H9 (cell line): ENCODE data around the gene MAPRE3. TPM values are rescaled to one million over a fixed set of nuclear protein-coding genes. Genes with fewer than 3 reads are reported as not detected.

Experiments
- DNase-seq: peaks from one replicate; pipeline ENCODE4 v3.0.0-alpha.2; 2017
- H2AFZ ChIP-seq: one replicate; pipeline ENCODE4 v1.6.1; 2013; ENCODE audit warnings: mild to moderate bottlenecking, low read length, control low read depth, moderate library complexity
- H2AK5ac ChIP-seq: 2 replicates; pipeline ENCODE4 v1.6.1; 2013; ENCODE audit warnings: low read length, control low read depth, mixed read lengths; ENCODE audit not compliant: insufficient read length
- H2BK120ac ChIP-seq: one replicate; pipeline ENCODE4 v1.6.1; 2013; ENCODE audit warnings: low read depth, mild to moderate bottlenecking, low read length, control low read depth, inconsistent platforms; ENCODE audit not compliant: poor library complexity, severe bottlenecking
- H2BK12ac ChIP-seq: 2 replicates; pipeline ENCODE4 v1.6.1; 2013; ENCODE audit warnings: low read length, control low read depth, mixed read lengths, low read depth; ENCODE audit not compliant: insufficient read length
- H2BK15ac ChIP-seq: 2 replicates; pipeline ENCODE4 v1.6.1; 2013; ENCODE audit warnings: low read depth, low read length, control low read depth
- H2BK20ac ChIP-seq: one replicate; pipeline ENCODE4 v1.6.1; 2013; ENCODE audit warnings: low read depth, mild to moderate bottlenecking, low read length, control low read depth, inconsistent platforms; ENCODE audit not compliant: poor library complexity, severe bottlenecking
- H2BK5ac ChIP-seq: 2 replicates; pipeline ENCODE4 v1.6.1; 2013; ENCODE audit warnings: low read length, control low read depth, mixed read lengths; ENCODE audit not compliant: insufficient read length
- H3K14ac ChIP-seq: 2 replicates; pipeline ENCODE4 v1.6.1; 2013; ENCODE audit warnings: low read length, control low read depth; ENCODE audit not compliant: insufficient read depth
- H3K18ac ChIP-seq: 2 replicates; pipeline ENCODE4 v1.6.1; 2013; ENCODE audit warnings: low read depth, mild to moderate bottlenecking, mixed read lengths, low read length, control low read depth; ENCODE audit not compliant: insufficient read length
- H3K23ac ChIP-seq: 2 replicates; pipeline ENCODE4 v1.6.1; 2013; ENCODE audit warnings: low read length, control low read depth, mixed read lengths, low read depth; ENCODE audit not compliant: insufficient read length
- H3K23me2 ChIP-seq: 2 replicates; pipeline ENCODE4 v1.6.1; 2013; ENCODE audit warnings: low read depth, mild to moderate bottlenecking, mixed read lengths, low read length, control low read depth; ENCODE audit not compliant: insufficient read length, poor library complexity, severe bottlenecking
- H3K27ac ChIP-seq: 2 replicates; pipeline ENCODE4 v1.5.1; 2013; ENCODE audit warnings: low read length, control low read depth, mixed read lengths, low read depth; ENCODE audit not compliant: insufficient read length
- H3K27me3 ChIP-seq: 2 replicates; pipeline ENCODE4 v1.6.1; 2013; ENCODE audit warnings: low read length, control low read depth, inconsistent platforms; ENCODE audit not compliant: insufficient read depth
- H3K4ac ChIP-seq: 2 replicates; pipeline ENCODE4 v1.6.1; 2013; ENCODE audit warnings: low read depth, mild to moderate bottlenecking, control low read depth, inconsistent platforms, low read length, moderate library complexity
- H3K4me1 ChIP-seq: 2 replicates; pipeline ENCODE4 v1.6.1; 2013; ENCODE audit warnings: low read length, control low read depth, inconsistent platforms; ENCODE audit not compliant: insufficient read depth
- H3K4me2 ChIP-seq: 2 replicates; pipeline ENCODE4 v1.6.1; 2013; ENCODE audit warnings: low read length, control low read depth, mixed read lengths; ENCODE audit not compliant: insufficient read length, insufficient read depth
- H3K56ac ChIP-seq: 2 replicates; pipeline ENCODE4 v1.6.1; 2013; ENCODE audit warnings: low read depth, mild to moderate bottlenecking, mixed read lengths, low read length, control low read depth; ENCODE audit not compliant: insufficient read length
- H3K79me1 ChIP-seq: 2 replicates; pipeline ENCODE4 v1.6.1; 2013; ENCODE audit warnings: low read depth, mild to moderate bottlenecking, moderate library complexity, low read length, control low read depth, inconsistent platforms; ENCODE audit not compliant: insufficient read depth, poor library complexity, severe bottlenecking
- H3K79me2 ChIP-seq: 2 replicates; pipeline ENCODE4 v1.6.1; 2013; ENCODE audit warnings: low read length, control low read depth, inconsistent platforms; ENCODE audit not compliant: insufficient read depth
- H3K9ac ChIP-seq: 2 replicates; pipeline ENCODE4 v1.6.1; 2013; ENCODE audit warnings: low read length, control low read depth, mixed read lengths; ENCODE audit not compliant: insufficient read length; ENCODE audit errors: extremely low read depth
- H3K9me3 ChIP-seq: one replicate; pipeline ENCODE4 v1.6.1; 2013; ENCODE audit warnings: low read depth, low read length, inconsistent platforms; ENCODE audit not compliant: control insufficient read depth
- H3T11ph ChIP-seq: one replicate; pipeline ENCODE4 v1.6.1; 2013; ENCODE audit warnings: mild to moderate bottlenecking, low read length, control low read depth, inconsistent platforms
- H4K20me1 ChIP-seq: one replicate; pipeline ENCODE4 v1.6.1; 2013; ENCODE audit not compliant: control insufficient read depth, insufficient read length, insufficient read depth
- H4K5ac ChIP-seq: 2 replicates; pipeline ENCODE4 v1.6.1; 2013; ENCODE audit warnings: low read depth, mild to moderate bottlenecking, mixed read lengths, low read length, control low read depth; ENCODE audit not compliant: insufficient read length
- H4K8ac ChIP-seq: replicated peaks from 2 replicates; pipeline ENCODE4 v1.6.1; 2013; ENCODE audit warnings: low read length, control low read depth, mixed read lengths, low read depth; ENCODE audit not compliant: insufficient read length
- H4K91ac ChIP-seq: 2 replicates; pipeline ENCODE4 v1.6.1; 2013; ENCODE audit warnings: low read depth, mild to moderate bottlenecking, moderate library complexity, mixed read lengths, low read length, control low read depth; ENCODE audit not compliant: insufficient read length
- H3K27ac Mint-ChIP-seq, 3 experiments: 2 replicates in 2 of 3; 3 replicates in 1 of 3; pipeline ENCODE4 v1.8.0; 2020 to 2021; ENCODE audit warnings: mixed read lengths in 3 of 3, mild to moderate bottlenecking in 1 of 3, moderate library complexity in 1 of 3
- H3K27me3 Mint-ChIP-seq: 2 replicates; pipeline ENCODE4 v1.8.0; 2021; ENCODE audit warnings: low read depth, mild to moderate bottlenecking, moderate library complexity, mixed read lengths
- H3K36me3 Mint-ChIP-seq, 3 experiments: 2 replicates in 2 of 3; 3 replicates in 1 of 3; pipeline ENCODE4 v1.8.0; 2020 to 2021; ENCODE audit warnings: low read depth in 3 of 3, mixed read lengths in 3 of 3; ENCODE audit not compliant: insufficient read depth in 1 of 3
- H3K4me1 Mint-ChIP-seq, 2 experiments: 2 replicates each; pipeline ENCODE4 v1.8.0; 2020; ENCODE audit warnings: mixed read lengths in 2 of 2
- H3K4me3 Mint-ChIP-seq, 2 experiments: 2 replicates in 1 of 2; 3 replicates in 1 of 2; pipeline ENCODE4 v1.8.0; 2020 to 2021; ENCODE audit warnings: mild to moderate bottlenecking in 2 of 2, mixed read lengths in 2 of 2, moderate library complexity in 1 of 2
- H3K9me3 Mint-ChIP-seq, 2 experiments: 2 replicates in 1 of 2; 3 replicates in 1 of 2; pipeline ENCODE4 v1.8.0; 2020; ENCODE audit warnings: mild to moderate bottlenecking in 2 of 2, mixed read lengths in 2 of 2, moderate library complexity in 1 of 2
- CTCF ChIP-seq: fragments of 200-600 bp; sonication (generic); conservative IDR thresholded peaks from 3 replicates; pipeline ENCODE4 v1.8.0; 2021; ENCODE audit warnings: antibody characterized with exemption, mild to moderate bottlenecking
- WGBS: extraction: QIAGEN DNeasy Blood & Tissue Kit; methylation state at CpG from one replicate; pipeline ENCODE4 v1.1.7; 2013; ENCODE audit warnings: missing lambda C conversion rate, low lambda C conversion rate, mixed read lengths; ENCODE audit not compliant: insufficient read length; ENCODE audit errors: extremely low coverage; 5-methylcytosine and 5-hydroxymethylcytosine counted together
- total RNA-seq: library from RNA; stranded (reverse); gene quantifications from 2 replicates; pipeline ENCODE4 v1.2.1, GENCODE V29; 2021

Gene MAPRE3
- total RNA-seq, 1 experiment from 2014 or later: 2.0 TPM

GRCh38 chr2:26951236-26951635, 19.2 kb upstream of the MAPRE3 start:
- Histone ChIP-seq H3K27ac (no peak overlapping the region), H2AFZ (no peak overlapping the region), H3K23me2 (no peaks in the 10 kb centered on the region), H3K14ac (no peak overlapping the region), H2BK20ac (no peak overlapping the region), H3K56ac (no peak overlapping the region), H2AK5ac (no peak overlapping the region), H3K23ac (no peak overlapping the region), H4K5ac (no peak overlapping the region), H3K4me2 (no peak overlapping the region), H4K91ac (no peak overlapping the region), H3K9me3 (no peaks in the 10 kb centered on the region), H4K20me1 (no peaks in the 10 kb centered on the region), H3K79me2 (no peaks in the 10 kb centered on the region), H2BK12ac (no peak overlapping the region), H3K79me1 (no peaks in the 10 kb centered on the region), H2BK120ac (no peak overlapping the region), H3K18ac (no peak overlapping the region), H3T11ph (no peak overlapping the region), H4K8ac (no peak overlapping the region), H2BK5ac (no peak overlapping the region), H3K9ac (no peak overlapping the region), H3K4me1 (no peaks in the 10 kb centered on the region), H3K4ac (no peak overlapping the region), H3K27me3 (no peaks in the 10 kb centered on the region), H2BK15ac (no peak overlapping the region)
- Mint-ChIP-seq H3K9me3 (no peaks in the 10 kb centered on the region), H3K4me3 (no peak overlapping the region), H3K36me3 (peaks cover 0 to 5% (median 3%) of the 10 kb centered on the region in 3 experiments; a peak in 3 of 7 replicates), H3K27me3 (peaks cover 19% of the 10 kb centered on the region), H3K27ac (no peak overlapping the region), H3K4me1 (peaks cover 4 to 8% of the 10 kb centered on the region in 2 experiments)
- no CpG with 5 or more reads among the region's 3 CpGs for WGBS
- no peak for TF ChIP-seq CTCF
- DNase-seq: no peak
